ENCODE results near the gene NINJ1. TPM values are rescaled to one million over a fixed set of nuclear protein-coding genes. Genes with fewer than 3 reads are reported as not detected.

Gene NINJ1
- total RNA-seq, 1 experiment from 2014 or later: 34.8 TPM

Other genes starting within 250 kb of the NINJ1 start
- not detected in 2 replicates for gene FGD3, start 186.7 kb downstream of the NINJ1 start, total RNA-seq (2014; rRNA removed; shearing (Covaris generic))
- not detected in 2 replicates for gene SUSD3, start 75.5 kb downstream of the NINJ1 start, total RNA-seq (2014; rRNA removed; shearing (Covaris generic))
- gene CARD19, start 38.0 kb downstream of the NINJ1 start, total RNA-seq (2014; rRNA removed; shearing (Covaris generic)): 33.3 and 41.5 TPM in 2 replicates
- not detected in 2 replicates for gene WNK2, start 49.9 kb upstream of the NINJ1 start, total RNA-seq (2014; rRNA removed; shearing (Covaris generic))